HepG2 (cell line): ENCODE data around the gene CNNM2. TPM values are rescaled to one million over a fixed set of nuclear protein-coding genes. Genes with fewer than 3 reads are reported as not detected.
A peak's percentile ranks its signal among the peaks of the same experiment; 100 is the strongest.

ENCODE experiments used
- ATAD3A ChIP-seq: sonication (generic); formaldehyde crosslinking; IDR thresholded peaks from 2 replicates; pipeline ENCODE4 v1.4.0; 2020; ENCODE audit warnings: missing genetic modification reagents
- CBX5 ChIP-seq: sonication (generic); formaldehyde crosslinking; IDR thresholded peaks from 2 replicates; pipeline ENCODE4 v1.4.0; 2020; ENCODE audit warnings: missing genetic modification reagents, borderline replicate concordance
- FOXA1 ChIP-seq, 2 experiments: fragments of 450-650 bp in 1 of 2; sonication (generic) in 1 of 2; formaldehyde crosslinking in 1 of 2; IDR thresholded peaks; 2 replicates each; pipeline versions ENCODE4 v1.4.0 to v1.6.1; 2016 to 2020; ENCODE audit warnings: missing genetic modification reagents in 1 of 2
- FOXP1 ChIP-seq, 2 experiments: fragments of 450-650 bp in 1 of 2; IDR thresholded peaks; 2 replicates each; pipeline ENCODE4 v1.6.1; 2017 to 2018; ENCODE audit warnings: antibody characterized with exemption in 1 of 2
- KDM5B ChIP-seq: sonication (generic); formaldehyde crosslinking; IDR thresholded peaks from 2 replicates; pipeline ENCODE4 v1.4.0; 2020; ENCODE audit warnings: missing genetic modification reagents, mild to moderate bottlenecking, borderline replicate concordance
- NFKBIZ ChIP-seq: IDR thresholded peaks from 2 replicates; pipeline ENCODE4 v1.6.1; 2018; ENCODE audit warnings: missing genetic modification reagents, missing compliant biosample characterization
- PRMT3 ChIP-seq: sonication (generic); formaldehyde crosslinking; IDR thresholded peaks from 2 replicates; pipeline ENCODE4 v1.8.1; 2022; ENCODE audit warnings: low read depth, mild to moderate bottlenecking, moderate library complexity, missing genetic modification reagents, borderline replicate concordance
- RBAK ChIP-seq: sonication (generic); formaldehyde crosslinking; IDR thresholded peaks from 2 replicates; pipeline ENCODE4 v1.5.1; 2020; ENCODE audit warnings: mild to moderate bottlenecking, missing genetic modification reagents
- SMAD3 ChIP-seq: sonication (generic); formaldehyde crosslinking; IDR thresholded peaks from 2 replicates; pipeline ENCODE4 v1.4.0; 2020; ENCODE audit warnings: missing genetic modification reagents
- SYNCRIP ChIP-seq: fragments of 200-400 bp; formaldehyde crosslinking; IDR thresholded peaks from 2 replicates; pipeline ENCODE4 v1.6.1; 2018; ENCODE audit warnings: mild to moderate bottlenecking, low read depth, low read length; ENCODE audit not compliant: insufficient read depth
- TCF12 ChIP-seq, 2 experiments: fragments of 450-650 bp in 1 of 2; sonication (generic) in 1 of 2; formaldehyde crosslinking in 1 of 2; IDR thresholded peaks; 2 replicates each; pipeline versions ENCODE4 v1.6.1 to v1.8.0; 2017 to 2022; ENCODE audit warnings: antibody characterized with exemption in 1 of 2, mild to moderate bottlenecking in 1 of 2, missing genetic modification reagents in 1 of 2, moderate library complexity in 1 of 2
- ZBTB1 ChIP-seq: sonication (generic); formaldehyde crosslinking; IDR thresholded peaks from 2 replicates; pipeline ENCODE4 v1.4.0; 2020; ENCODE audit warnings: missing genetic modification reagents, borderline replicate concordance
- ZBTB7B ChIP-seq: sonication (generic); formaldehyde crosslinking; IDR thresholded peaks from 2 replicates; pipeline ENCODE4 v1.4.0; 2020; ENCODE audit warnings: missing genetic modification reagents
- ZFX ChIP-seq: sonication (generic); formaldehyde crosslinking; IDR thresholded peaks from 2 replicates; pipeline ENCODE4 v1.4.0; 2020; ENCODE audit warnings: mild to moderate bottlenecking, low read depth, missing genetic modification reagents, moderate library complexity
- ZFYVE20 ChIP-seq: sonication (generic); formaldehyde crosslinking; IDR thresholded peaks from 2 replicates; pipeline ENCODE4 v1.8.0; 2023; ENCODE audit warnings: low read depth, mild to moderate bottlenecking, moderate library complexity, missing genetic modification reagents, borderline replicate concordance
- ZNF382 ChIP-seq: sonication (generic); formaldehyde crosslinking; IDR thresholded peaks from 2 replicates; pipeline ENCODE4 v1.5.0; 2020; ENCODE audit warnings: missing genetic modification reagents, mild to moderate bottlenecking, borderline replicate concordance
- ZNF816 ChIP-seq: sonication (generic); formaldehyde crosslinking; IDR thresholded peaks from 2 replicates; pipeline ENCODE4 v1.8.0; 2022; ENCODE audit warnings: missing genetic modification reagents, mild to moderate bottlenecking, borderline replicate concordance
- ZNF879 ChIP-seq: sonication (generic); formaldehyde crosslinking; IDR thresholded peaks from 2 replicates; pipeline ENCODE4 v1.8.1; 2023; ENCODE audit warnings: missing genetic modification reagents
- polyA plus RNA-seq, 8 experiments: library from polyadenylated mRNA; depleted of rRNA in 3 of 8; stranded (reverse) in 7 of 8; unstranded in 1 of 8; fragments of >200 nt; fragmentation: Illumina TruSeq in 4 of 8; extraction: Trizol in 4 of 8; gene quantifications; 2 replicates each; pipeline versions ENCODE4 v1.2.1 to v1.2.3, GENCODE V29; 2011 to 2016; ENCODE audit warnings: low read depth in 4 of 8, missing spikeins in 1 of 8, mixed read lengths in 1 of 8; ENCODE audit not compliant: insufficient read depth in 1 of 8
- total RNA-seq, 5 experiments: library from RNA; depleted of rRNA; stranded (reverse); fragments of >200 nt; fragmentation: Illumina TruSeq; extraction: Trizol; gene quantifications; 2 replicates each; pipeline ENCODE4 v1.2.3, GENCODE V29; 2016; ENCODE audit warnings: low read depth in 1 of 5
- TF ChIP-seq, protein P1 (sequence below): sonication (generic); formaldehyde crosslinking; IDR thresholded peaks from 2 replicates; pipeline ENCODE4 v1.4.0; 2020; ENCODE audit warnings: missing genetic modification reagents
- TF ChIP-seq, protein P2 (sequence below): sonication (generic); formaldehyde crosslinking; IDR thresholded peaks from 2 replicates; pipeline ENCODE4 v1.4.0; 2020; ENCODE audit warnings: missing genetic modification reagents; ENCODE audit errors: not compliant biosample characterization
- TF ChIP-seq, protein P3 (sequence below): sonication (generic); formaldehyde crosslinking; IDR thresholded peaks from 2 replicates; pipeline ENCODE4 v1.5.1; 2020; ENCODE audit warnings: mild to moderate bottlenecking, missing genetic modification reagents, borderline replicate concordance

Gene CNNM2
- total and polyA plus RNA-seq, 2 of the 13 experiments (the other 11 are each of a cell fraction or from before 2014, with no cell fraction given): 7.1 to 9.0 TPM

DNA sequence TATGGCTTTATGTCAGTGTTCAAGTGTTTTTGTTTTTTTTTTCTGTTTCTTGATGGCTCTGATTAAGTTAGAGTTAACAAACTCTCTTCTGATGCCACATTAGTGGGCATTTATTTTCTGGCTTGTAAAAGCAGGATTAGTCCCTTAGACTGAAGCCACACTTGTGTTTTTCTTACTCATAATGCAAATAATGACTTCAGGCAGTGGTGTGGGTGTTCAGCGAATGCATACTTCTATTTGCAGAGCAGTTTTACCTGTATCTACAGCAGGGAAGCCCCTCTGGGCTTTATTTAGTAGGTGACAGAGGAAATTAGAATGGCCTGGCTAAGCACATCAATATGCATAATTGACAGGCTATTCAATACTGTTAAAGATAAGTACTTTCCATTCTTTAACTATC lies 79.9 kb downstream of the CNNM2 start (continued):
- TF ChIP-seq SYNCRIP (no peak), PRMT3 (CRISPR knock-in tag) (no peak), FOXA1 (IDR thresholded peaks at IDR 0.05) (no peak), FOXA1 (CRISPR knock-in tag; IDR thresholded peaks at IDR 0.05) (peak; percentile 25; the same call in 1 of the 2 replicates), NFKBIZ (CRISPR knock-in tag) (no peak), ATAD3A (CRISPR knock-in tag) (no peak), SMAD3 (CRISPR knock-in tag) (no peak), TCF12 (IDR thresholded peaks at IDR 0.05) (no peak), TCF12 (CRISPR knock-in tag; IDR thresholded peaks at IDR 0.05) (no peak), ZNF382 (CRISPR knock-in tag) (no peak), ZFYVE20 (CRISPR knock-in tag) (no peak), ZNF879 (CRISPR knock-in tag) (no peak), ZNF816 (CRISPR knock-in tag) (no peak), ZFX (CRISPR knock-in tag) (no peak), ZBTB1 (no peak), RBAK (CRISPR knock-in tag) (no peak), ZBTB7B (CRISPR knock-in tag) (peak; percentile 58; the same call in 1 of the 2 replicates), CBX5 (no peak), KDM5B (CRISPR knock-in tag) (no peak), FOXP1 (IDR thresholded peaks at IDR 0.05) (no peak), FOXP1 (CRISPR knock-in tag; IDR thresholded peaks at IDR 0.05) (peak; percentile 27; the same call in 1 of the 2 replicates)
- TF ChIP-seq, protein P1, sequence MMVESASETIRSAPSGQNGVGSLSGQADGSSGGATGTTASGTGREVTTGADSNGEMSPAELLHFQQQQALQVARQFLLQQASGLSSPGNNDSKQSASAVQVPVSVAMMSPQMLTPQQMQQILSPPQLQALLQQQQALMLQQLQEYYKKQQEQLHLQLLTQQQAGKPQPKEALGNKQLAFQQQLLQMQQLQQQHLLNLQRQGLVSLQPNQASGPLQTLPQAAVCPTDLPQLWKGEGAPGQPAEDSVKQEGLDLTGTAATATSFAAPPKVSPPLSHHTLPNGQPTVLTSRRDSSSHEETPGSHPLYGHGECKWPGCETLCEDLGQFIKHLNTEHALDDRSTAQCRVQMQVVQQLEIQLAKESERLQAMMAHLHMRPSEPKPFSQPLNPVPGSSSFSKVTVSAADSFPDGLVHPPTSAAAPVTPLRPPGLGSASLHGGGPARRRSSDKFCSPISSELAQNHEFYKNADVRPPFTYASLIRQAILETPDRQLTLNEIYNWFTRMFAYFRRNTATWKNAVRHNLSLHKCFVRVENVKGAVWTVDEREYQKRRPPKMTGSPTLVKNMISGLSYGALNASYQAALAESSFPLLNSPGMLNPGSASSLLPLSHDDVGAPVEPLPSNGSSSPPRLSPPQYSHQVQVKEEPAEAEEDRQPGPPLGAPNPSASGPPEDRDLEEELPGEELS (CRISPR knock-in tag): no peak
- TF ChIP-seq, protein P2, sequence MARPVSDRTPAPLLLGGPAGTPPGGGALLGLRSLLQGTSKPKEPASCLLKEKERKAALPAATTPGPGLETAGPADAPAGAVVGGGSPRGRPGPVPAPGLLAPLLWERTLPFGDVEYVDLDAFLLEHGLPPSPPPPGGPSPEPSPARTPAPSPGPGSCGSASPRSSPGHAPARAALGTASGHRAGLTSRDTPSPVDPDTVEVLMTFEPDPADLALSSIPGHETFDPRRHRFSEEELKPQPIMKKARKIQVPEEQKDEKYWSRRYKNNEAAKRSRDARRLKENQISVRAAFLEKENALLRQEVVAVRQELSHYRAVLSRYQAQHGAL (CRISPR knock-in tag): no peak
- TF ChIP-seq, protein P3, sequence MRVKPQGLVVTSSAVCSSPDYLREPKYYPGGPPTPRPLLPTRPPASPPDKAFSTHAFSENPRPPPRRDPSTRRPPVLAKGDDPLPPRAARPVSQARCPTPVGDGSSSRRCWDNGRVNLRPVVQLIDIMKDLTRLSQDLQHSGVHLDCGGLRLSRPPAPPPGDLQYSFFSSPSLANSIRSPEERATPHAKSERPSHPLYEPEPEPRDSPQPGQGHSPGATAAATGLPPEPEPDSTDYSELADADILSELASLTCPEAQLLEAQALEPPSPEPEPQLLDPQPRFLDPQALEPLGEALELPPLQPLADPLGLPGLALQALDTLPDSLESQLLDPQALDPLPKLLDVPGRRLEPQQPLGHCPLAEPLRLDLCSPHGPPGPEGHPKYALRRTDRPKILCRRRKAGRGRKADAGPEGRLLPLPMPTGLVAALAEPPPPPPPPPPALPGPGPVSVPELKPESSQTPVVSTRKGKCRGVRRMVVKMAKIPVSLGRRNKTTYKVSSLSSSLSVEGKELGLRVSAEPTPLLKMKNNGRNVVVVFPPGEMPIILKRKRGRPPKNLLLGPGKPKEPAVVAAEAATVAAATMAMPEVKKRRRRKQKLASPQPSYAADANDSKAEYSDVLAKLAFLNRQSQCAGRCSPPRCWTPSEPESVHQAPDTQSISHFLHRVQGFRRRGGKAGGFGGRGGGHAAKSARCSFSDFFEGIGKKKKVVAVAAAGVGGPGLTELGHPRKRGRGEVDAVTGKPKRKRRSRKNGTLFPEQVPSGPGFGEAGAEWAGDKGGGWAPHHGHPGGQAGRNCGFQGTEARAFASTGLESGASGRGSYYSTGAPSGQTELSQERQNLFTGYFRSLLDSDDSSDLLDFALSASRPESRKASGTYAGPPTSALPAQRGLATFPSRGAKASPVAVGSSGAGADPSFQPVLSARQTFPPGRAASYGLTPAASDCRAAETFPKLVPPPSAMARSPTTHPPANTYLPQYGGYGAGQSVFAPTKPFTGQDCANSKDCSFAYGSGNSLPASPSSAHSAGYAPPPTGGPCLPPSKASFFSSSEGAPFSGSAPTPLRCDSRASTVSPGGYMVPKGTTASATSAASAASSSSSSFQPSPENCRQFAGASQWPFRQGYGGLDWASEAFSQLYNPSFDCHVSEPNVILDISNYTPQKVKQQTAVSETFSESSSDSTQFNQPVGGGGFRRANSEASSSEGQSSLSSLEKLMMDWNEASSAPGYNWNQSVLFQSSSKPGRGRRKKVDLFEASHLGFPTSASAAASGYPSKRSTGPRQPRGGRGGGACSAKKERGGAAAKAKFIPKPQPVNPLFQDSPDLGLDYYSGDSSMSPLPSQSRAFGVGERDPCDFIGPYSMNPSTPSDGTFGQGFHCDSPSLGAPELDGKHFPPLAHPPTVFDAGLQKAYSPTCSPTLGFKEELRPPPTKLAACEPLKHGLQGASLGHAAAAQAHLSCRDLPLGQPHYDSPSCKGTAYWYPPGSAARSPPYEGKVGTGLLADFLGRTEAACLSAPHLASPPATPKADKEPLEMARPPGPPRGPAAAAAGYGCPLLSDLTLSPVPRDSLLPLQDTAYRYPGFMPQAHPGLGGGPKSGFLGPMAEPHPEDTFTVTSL (CRISPR knock-in tag): peak; percentile 38; the same call in 1 of the 2 replicates
